HG03097 (cell line): ENCODE results near the gene MPND.

Experiments used
- ATAC-seq: cut with Tn5 transposase; IDR thresholded peaks from one replicate; pipeline ENCODE4 v1.9.1; 2021; ENCODE audit not compliant: unreplicated experiment, low FRiP score

Gene MPND

DNA sequence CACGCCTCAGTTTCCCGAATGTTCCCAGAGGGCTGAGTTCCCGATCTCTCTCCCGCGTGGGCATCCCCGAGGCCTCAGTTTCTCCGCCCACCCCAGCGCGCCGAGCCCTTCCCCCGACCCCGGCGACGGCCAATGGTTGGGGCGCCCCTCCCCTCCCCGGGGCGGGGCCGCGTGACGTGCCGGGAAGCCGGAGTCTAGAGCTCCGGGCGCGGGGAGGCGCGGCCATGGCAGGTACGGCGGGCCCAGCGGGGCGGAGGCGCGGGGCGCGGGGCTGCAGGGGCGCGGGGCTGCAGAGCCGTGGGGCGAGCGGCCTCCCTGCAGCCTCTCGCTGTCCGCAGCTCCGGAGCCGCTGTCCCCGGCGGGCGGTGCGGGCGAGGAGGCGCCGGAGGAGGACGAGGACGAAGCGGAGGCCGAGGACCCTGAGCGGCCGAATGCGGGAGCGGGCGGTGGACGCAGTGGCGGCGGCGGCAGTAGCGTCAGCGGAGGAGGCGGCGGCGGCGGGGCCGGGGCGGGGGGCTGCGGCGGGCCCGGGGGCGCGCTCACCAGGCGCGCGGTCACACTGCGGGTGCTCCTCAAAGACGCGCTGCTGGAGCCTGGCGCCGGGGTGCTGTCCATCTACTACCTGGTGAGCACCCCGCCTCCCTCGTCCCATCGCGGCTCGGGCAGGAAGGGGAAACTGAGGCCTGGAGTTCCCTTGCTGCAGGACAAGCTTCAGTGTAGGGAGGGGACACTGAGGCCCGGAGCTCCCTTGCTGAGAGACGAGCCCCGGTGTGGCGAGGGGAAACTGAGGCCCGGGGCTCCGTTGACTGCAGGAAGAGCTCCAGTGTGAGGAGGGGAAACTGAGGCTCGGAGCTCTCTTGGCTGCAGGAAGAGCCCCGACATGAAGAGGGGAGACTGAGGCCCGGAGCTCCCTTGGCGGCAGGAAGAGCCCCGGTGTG is at the start of gene MPND:
MPND (plus strand) TSS at position 193 of the 938 bp plus-strand sequence; CDS start at position 225, 32 bp downstream.
- peak; percentile 49 for ATAC-seq

DNA sequence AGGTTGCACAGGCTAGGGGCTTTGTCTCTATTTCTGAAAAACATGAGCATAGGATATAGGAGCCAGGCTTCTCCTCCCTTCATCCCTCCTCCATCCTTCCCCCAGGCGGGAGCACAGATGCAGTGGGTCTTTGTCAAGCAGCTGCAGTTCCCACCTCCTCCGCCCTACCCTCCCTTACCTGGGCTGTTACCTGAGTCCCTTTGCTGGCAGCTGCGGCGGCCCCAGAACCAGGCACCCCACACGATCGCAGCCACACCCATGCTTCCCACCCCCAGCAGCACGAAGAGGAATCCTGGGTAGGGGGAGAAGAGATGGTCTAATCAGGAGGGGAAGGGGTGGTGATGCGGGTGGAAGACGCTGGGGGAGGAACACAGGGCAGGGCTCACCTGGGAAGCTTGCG is 49.0 kb upstream of the MPND start:
- ATAC-seq = no peak

GRCh38 chr19:4295972-4296771 is 47.2 kb upstream of the MPND start:
- no peak for ATAC-seq

DNA sequence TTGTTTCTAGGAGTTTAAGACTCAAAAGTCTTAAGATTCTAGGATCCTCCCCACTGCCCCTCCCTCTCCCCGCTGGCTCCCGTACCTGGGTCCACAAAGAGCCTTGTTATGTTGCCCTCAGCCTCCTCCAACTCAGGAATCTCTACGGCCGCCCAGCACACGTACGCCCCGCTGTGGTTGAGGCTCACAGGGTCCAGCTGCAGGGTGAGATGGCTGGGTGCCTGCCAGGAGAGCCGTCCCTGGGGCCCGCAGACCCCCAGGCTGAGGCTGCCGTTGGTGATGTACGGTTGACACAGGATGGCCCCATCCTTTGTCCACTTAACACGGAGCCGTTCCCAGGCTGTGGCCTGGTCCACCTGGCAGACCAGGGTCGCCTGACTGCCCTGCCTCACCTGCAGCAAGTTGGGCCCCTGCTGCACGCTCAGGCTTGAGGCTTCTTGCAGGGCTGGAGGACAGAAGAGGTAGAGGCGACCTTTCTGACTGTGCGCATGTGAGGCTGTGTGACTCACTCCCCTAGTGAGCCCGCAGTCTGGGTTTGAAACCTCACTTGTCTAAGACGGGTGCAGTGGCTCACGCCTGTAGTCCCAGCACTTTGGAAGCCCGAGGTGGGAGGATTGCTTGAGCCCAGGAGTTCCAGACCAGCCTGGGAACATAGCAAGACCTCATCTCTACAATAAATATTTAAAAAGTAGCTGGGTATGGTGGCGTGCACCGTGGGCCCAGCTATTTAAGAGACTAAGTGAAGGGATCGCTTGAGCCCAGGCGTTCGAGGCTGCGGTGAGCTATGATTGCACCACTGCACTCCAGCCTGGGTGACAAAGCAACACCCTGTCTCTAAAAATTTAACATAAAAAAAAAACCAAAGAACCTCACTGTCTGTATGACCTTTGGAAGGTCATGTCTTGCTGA is 45.2 kb upstream of the MPND start:
- no peak for ATAC-seq

GRCh38 chr19:4298810-4299550 is 44.4 kb upstream of the MPND start:
- no peak for ATAC-seq

GRCh38 chr19:4300589-4300988 is 42.8 kb upstream of the MPND start:
- no peak for ATAC-seq

GRCh38 chr19:4301590-4302242 is 41.6 kb upstream of the MPND start:
- no peak for ATAC-seq

DNA sequence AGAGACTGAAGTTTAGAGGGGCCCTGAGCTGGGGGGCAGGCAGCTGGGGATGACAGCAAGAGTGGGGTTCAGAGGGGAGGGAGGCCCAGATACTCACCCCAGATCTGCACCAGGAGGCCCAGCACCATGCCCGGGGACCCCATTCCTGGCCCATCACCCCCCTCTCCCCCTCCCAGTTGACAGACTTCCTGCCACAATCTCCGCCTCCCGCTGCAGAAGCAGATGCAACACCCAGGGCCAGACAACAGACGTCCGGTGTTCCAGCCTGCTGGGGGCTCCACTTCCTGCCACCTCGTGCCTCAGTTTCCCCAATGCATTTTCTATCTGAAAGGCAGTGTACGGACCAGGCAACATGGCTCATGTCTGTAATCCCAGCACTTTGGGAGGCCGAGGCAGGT is 41.1 kb upstream of the MPND start, which contains the start of gene TMIGD2:
TMIGD2 (minus strand) TSS at position 147 of the 398 bp plus-strand sequence; CDS start at position 143, 4 bp downstream.
- ATAC-seq = no peak

DNA sequence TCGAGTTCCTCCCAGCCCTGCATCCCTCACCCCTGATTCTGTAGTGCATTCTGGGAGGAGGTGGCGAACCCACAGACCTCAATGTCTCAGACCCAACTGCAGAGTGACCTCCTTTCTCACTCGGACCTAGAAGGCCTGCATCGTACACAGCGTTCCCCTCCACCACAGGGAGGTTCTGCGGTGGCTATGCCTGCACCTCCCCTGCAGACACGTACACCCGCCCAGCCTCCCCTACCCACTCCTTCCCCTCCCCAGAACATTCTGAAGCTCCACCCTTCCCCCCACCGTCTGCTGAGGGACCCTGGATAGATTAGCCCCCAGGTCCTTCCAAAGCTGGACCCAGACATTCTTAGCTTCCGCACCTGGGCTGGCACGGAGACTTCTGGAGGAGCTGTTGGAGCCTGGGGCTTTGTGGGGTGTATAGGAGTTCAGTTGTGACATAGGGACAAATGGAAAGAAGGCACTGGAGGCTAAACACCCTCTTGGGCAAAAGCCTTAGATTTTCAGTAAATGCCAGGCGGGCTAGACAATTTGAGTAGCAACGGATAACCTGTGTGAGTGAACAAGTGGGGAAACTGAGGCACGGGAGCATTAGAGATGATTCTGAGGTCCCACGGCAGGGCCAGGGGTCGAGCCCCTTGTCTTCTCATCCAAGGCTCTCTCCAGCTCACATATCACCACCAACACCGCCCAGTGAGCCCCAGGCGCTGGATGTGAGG is 39.4 kb upstream of the MPND start:
- ATAC-seq = no peak

DNA sequence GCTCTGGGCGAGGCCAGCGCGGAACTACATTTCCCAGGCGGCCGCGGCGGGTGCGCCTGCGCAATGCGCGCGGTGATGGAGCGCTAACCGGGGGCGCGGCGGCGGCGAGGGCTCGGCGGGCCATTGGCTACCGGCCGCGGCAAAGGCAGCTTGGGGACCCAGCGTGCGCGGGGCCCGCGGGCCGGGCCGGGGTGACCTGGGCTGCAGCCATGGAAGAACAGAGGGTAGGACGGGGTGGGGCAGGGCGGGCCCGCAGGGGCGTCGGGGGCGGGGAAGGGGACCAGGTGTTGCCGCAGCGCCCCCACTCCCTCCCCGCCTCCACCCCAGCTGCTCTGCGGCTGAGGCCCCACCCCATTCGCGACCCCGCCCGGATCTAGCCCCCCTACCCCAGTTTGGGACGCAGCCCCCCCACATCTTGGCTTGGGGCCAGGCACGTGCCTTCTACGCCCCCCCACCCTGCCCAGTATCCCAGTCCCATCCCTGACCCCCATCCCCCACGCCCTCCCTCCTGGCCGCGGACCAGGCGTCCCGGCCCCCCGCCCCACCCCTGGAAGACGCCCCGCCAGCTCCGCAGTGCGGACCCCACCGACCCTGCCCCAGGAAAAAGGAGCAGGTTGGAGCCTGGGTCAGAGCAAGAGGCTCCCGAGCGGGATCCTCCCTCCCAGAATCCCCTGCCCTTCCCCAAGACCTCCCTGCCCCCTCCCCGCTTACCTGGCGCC is 38.7 kb upstream of the MPND start, which contains the start of gene FSD1:
FSD1 (plus strand) TSS at position 61 of the 719 bp plus-strand sequence; CDS start at position 210, 149 bp downstream.
- no peak for ATAC-seq

DNA sequence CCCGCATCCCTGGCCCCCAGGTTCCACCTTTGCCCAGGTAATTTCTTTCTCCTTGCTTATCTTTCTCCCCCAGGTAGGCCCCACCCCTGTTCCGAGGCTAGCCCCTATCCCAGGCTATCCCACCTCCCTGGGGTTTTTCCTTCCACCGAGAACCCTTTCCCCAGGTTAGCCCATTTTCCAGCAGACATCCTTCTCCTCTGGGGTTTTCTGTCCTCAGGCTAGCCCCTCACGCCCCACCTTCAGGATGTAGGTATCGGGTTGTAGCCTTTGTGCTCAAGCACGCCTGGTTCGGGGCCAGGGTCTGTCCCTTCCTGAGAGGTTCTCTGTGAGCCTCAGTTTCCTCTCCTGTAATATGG is 38.1 kb upstream of the MPND start:
- ATAC-seq = no peak

DNA sequence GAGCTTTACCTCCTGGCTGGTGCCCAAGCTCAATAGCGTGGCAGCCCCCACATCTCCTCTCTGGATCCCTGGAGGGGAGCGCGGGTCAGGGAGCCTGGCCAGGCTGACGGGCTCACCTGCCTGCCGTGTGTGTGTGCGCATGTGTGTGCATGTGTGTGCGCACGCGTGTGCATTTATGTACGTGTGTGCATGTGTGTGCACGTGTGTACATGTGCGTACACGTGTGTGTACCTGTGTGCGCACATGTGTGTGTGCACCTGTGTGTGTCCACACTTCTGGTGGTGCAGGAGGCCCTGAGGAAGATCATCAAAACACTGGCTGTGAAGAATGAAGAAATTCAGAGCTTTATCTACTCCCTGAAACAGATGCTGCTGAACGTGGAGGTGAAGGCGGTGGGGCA is 37.7 kb upstream of the MPND start:
- ATAC-seq = no peak

DNA sequence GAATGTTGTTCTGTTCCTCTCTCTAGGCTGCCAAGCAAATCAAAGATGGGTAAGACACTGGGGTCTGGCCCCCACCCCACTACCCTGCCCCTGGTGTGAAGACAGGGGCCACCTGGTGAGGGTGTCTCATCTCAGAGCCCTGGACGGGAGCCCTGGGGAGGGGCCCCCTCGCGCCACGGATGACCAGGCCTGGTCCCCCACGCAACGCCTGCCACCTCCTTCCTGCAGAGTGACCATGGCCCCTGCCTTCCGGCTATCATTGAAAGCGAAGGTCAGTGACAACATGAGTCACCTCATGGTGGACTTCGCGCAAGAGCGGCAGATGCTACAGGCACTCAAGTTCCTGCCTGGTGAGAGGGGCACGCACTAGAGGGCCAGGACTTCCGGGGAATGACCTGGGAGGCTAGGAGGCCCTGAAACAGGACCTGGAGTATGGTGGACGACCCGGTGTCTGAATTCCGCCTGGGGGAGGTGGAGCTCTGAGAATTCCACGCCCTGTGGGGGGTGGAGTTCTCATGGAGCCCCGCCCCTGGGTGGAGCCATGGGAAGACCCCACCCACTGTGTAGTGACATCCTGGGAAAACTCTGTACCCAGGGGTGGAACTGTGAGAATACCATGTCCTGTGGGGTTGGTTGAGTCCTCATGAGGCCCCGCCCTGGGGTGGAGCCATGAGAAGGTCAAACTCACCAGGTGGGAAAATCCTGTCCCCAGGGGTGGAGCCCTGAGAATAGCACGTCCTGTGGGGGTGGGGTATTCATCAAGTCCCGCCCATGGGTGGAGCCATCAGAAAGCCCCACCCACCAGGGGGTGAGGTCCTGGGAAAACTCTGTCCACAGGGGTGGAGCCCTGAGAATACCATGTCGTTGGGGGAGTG is 32.9 kb upstream of the MPND start:
- ATAC-seq = no peak

GRCh38 chr19:4313847-4314490 is 29.4 kb upstream of the MPND start:
- no peak for ATAC-seq

DNA sequence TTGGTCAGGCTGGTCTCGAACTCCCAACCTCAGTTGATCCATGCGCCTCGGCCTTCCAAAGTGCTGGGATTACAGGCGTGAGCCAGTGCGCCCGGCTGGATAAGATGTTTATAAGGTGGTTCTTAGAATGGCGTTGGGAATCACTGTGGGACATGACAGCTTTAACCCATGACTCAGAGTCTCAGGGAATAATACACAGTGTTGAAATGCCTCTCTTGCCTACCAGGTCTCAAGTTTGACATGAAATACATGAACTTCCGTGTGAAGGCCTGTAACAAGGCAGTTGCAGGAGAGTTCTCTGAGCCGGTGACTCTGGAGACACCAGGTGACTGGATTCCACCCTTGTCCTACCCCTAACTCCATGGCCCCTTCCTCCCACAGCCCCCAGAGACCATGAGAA is 26.4 kb upstream of the MPND start:
- ATAC-seq = no peak

DNA sequence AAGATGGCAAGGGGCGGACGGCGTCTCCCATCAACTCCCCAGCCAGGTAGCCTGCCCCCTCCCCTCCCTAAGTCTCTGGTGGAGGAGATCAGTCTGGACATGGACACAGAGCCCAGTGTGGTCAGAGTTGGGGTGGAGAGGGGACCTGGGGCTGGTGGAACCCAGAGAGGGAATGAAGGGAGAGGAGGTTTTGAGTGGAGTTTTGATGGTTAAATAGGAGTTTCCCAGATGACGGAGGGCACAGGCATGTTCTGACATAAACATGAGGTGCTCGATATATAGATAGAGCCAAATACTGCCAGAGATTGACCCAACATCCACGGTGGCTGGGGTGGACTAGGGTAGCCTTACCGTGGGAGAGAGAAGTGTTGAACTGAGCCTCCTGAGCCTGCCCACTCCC is 24.9 kb upstream of the MPND start:
- no peak for ATAC-seq
